Endothelial cell of umbilical vein (primary cell): ENCODE results near the gene LRRC72. TPM values are rescaled to one million over a fixed set of nuclear protein-coding genes. Genes with fewer than 3 reads are reported as not detected.

Experiments
- BruUV-seq: library from RNA; stranded (reverse); fragments of 400-500 nt; replicated peaks from 2 replicates; lab custom pipeline; 2021; lab: Mats Ljungman, UMichigan
- CTCF ChIA-PET: fragments of 300-600, 350-600 bp; sonication (Branson Sonifier 250); formaldehyde crosslinking; loops from one replicate; lab custom pipeline; 2021; ENCODE audit warnings: antibody characterized with exemption, inconsistent platforms; lab: Charles Lee
- POLR2A ChIA-PET: fragments of 300-600, 350-600 bp; sonication (Branson Sonifier 250); formaldehyde crosslinking; loops from one replicate; lab custom pipeline; 2021; ENCODE audit warnings: antibody characterized with exemption, inconsistent platforms; lab: Charles Lee
- DNase-seq: peaks from one replicate; pipeline ENCODE4 v3.0.0-alpha.2; 2011; ENCODE audit warnings: low read depth, low spot score
- FAIRE-seq: peaks from 2 replicates; lab custom pipeline; 2011; peaks lifted over from hg19 to GRCh38; lab: Jason Lieb, UNC
- H2AFZ ChIP-seq: 2 replicates; pipeline ENCODE4 v1.6.0; 2012; ENCODE audit warnings: low read depth, low read length, control low read depth, inconsistent platforms
- H3K27ac ChIP-seq: 2 replicates; pipeline ENCODE4 v1.5.1; 2011; ENCODE audit warnings: low read depth, mild to moderate bottlenecking, control low read depth, low read length, moderate library complexity; ENCODE audit not compliant: insufficient read depth
- H3K27me3 ChIP-seq, 2 experiments: 2 replicates each; pipeline versions ENCODE4 v1.6.0 to v1.6.1; 2011; ENCODE audit warnings: low read length in 2 of 2, mixed read lengths in 1 of 2; ENCODE audit not compliant: control insufficient read depth in 2 of 2, insufficient read depth in 2 of 2
- H3K36me3 ChIP-seq, 2 experiments: 2 replicates in 1 of 2; 3 replicates in 1 of 2; pipeline ENCODE4 v1.5.1; 2011; ENCODE audit warnings: low read length in 2 of 2, mild to moderate bottlenecking in 1 of 2, moderate library complexity in 1 of 2; ENCODE audit not compliant: control insufficient read depth in 2 of 2, insufficient read depth in 2 of 2; ENCODE audit errors: extremely low read depth in 1 of 2
- H3K4me1 ChIP-seq: 3 replicates; pipeline ENCODE4 v1.5.1; 2011; ENCODE audit warnings: mild to moderate bottlenecking, low read length; ENCODE audit not compliant: control insufficient read depth, insufficient read depth; ENCODE audit errors: extremely low read depth
- H3K4me2 ChIP-seq: 2 replicates; pipeline ENCODE4 v1.6.1; 2011; ENCODE audit warnings: low read length, control low read depth, mixed read lengths; ENCODE audit not compliant: insufficient read depth
- H3K4me3 ChIP-seq, 3 experiments: fragments of 200-600 bp in 1 of 3; sonication (generic), shearing (Covaris generic) in 1 of 3; replicated peaks in 1 of 3; 2 replicates each; pipeline ENCODE4 v1.5.1; 2011 to 2016; ENCODE audit warnings: control low read depth in 3 of 3, low read length in 3 of 3, mild to moderate bottlenecking in 2 of 3, inconsistent platforms in 1 of 3, low read depth in 1 of 3, moderate library complexity in 1 of 3; ENCODE audit not compliant: insufficient read depth in 1 of 3
- H3K79me2 ChIP-seq: 2 replicates; pipeline ENCODE4 v1.6.0; 2012; ENCODE audit warnings: low read length, inconsistent platforms; ENCODE audit not compliant: control insufficient read depth, insufficient read depth
- H3K9ac ChIP-seq: replicated peaks from 2 replicates; pipeline ENCODE3; 2011; ENCODE audit warnings: low read length, control low read depth; ENCODE audit not compliant: insufficient read depth; ENCODE audit errors: extremely low read depth
- H3K9me1 ChIP-seq: replicated peaks from 3 replicates; pipeline ENCODE4 v1.6.0; 2011; ENCODE audit warnings: mild to moderate bottlenecking, low read length; ENCODE audit not compliant: control insufficient read depth, insufficient read depth; ENCODE audit errors: extremely low read depth
- H3K9me3 ChIP-seq: replicated peaks from 2 replicates; pipeline ENCODE4 v1.5.1; 2012; ENCODE audit warnings: low read length, inconsistent platforms; ENCODE audit not compliant: control insufficient read depth, insufficient read depth
- H4K20me1 ChIP-seq: replicated peaks from 2 replicates; pipeline ENCODE3; 2011; ENCODE audit warnings: mild to moderate bottlenecking, low read length; ENCODE audit not compliant: control insufficient read depth, insufficient read depth; ENCODE audit errors: extremely low read depth
- CTCF ChIP-seq, 2 donors: IDR thresholded peaks; 1 replicate in 1 of 2; 2 replicates in 1 of 2; pipeline ENCODE4 v1.5.1; 2011; ENCODE audit warnings: low read length in 2 of 2, mild to moderate bottlenecking in 2 of 2, moderate library complexity in 2 of 2, control low read depth in 1 of 2, inconsistent platforms in 1 of 2, low read depth in 1 of 2; ENCODE audit not compliant: insufficient read depth in 1 of 2; ENCODE audit errors: extremely low read depth in 1 of 2
- EZH2 ChIP-seq: IDR thresholded peaks from 2 replicates; pipeline ENCODE4 v1.6.1; 2012; ENCODE audit warnings: borderline replicate concordance, low read depth, mild to moderate bottlenecking, moderate library complexity, low read length, inconsistent platforms; ENCODE audit not compliant: severe bottlenecking
- FOS ChIP-seq: IDR thresholded peaks from 2 replicates; pipeline ENCODE4 v1.6.1; 2011; ENCODE audit warnings: mild to moderate bottlenecking, low read length, moderate library complexity, borderline replicate concordance; ENCODE audit not compliant: insufficient read depth
- GATA2 ChIP-seq: IDR thresholded peaks from 2 replicates; pipeline ENCODE4 v1.7.0; 2011; ENCODE audit warnings: low read depth, mild to moderate bottlenecking, moderate library complexity, mixed read lengths, low read length; ENCODE audit not compliant: insufficient read length, insufficient read depth
- JUN ChIP-seq: IDR thresholded peaks from 2 replicates; pipeline ENCODE4 v1.6.1; 2011; ENCODE audit warnings: borderline replicate concordance, low read depth; ENCODE audit not compliant: insufficient read length, insufficient read depth
- MYC ChIP-seq: IDR thresholded peaks from one replicate; pipeline ENCODE4 v1.6.1; 2011; ENCODE audit warnings: mild to moderate bottlenecking, low read depth, low read length
- POLR2A ChIP-seq: IDR thresholded peaks from 2 replicates; pipeline ENCODE4 v1.6.1; 2012; ENCODE audit warnings: low read depth, mild to moderate bottlenecking, control low read depth, low read length
- POLR2AphosphoS5 ChIP-seq: IDR thresholded peaks from 2 replicates; pipeline ENCODE4 v1.6.1; 2012; ENCODE audit warnings: low read depth, mild to moderate bottlenecking, control low read depth, low read length, moderate library complexity; ENCODE audit not compliant: insufficient read depth
- dilution Hi-C: fragments of 300-500 bp; cut with MboI; formaldehyde crosslinking; loops from one replicate; pipeline ENCODE4 v1.15.0; 2019; ENCODE audit warnings: low sequenced_read_pairs; ENCODE audit not compliant: extremely low pct_ligation_motif_present
- intact Hi-C: fragments of 100-400 bp; cut with micrococcal nuclease; formaldehyde crosslinking; loops from one replicate; pipeline ENCODE4 v1.10.0; 2022
- polyA plus RNA-seq, 4 experiments: library from polyadenylated mRNA; depleted of rRNA in 3 of 4; stranded (reverse) in 3 of 4; unstranded in 1 of 4; fragments of >200 nt; gene quantifications; 2 replicates each; pipeline versions ENCODE4 v1.2.1 to v1.2.3, GENCODE V29; 2011 to 2012; ENCODE audit warnings: missing spikeins in 1 of 4
- total RNA-seq: library from RNA; stranded (reverse); gene quantifications from 2 replicates; pipeline ENCODE4 v1.2.3, GENCODE V29; 2021
- TF ChIP-seq, protein P1 (sequence below): IDR thresholded peaks from 2 replicates; pipeline ENCODE4 v1.6.1; 2011; ENCODE audit not compliant: insufficient read depth, insufficient read length

Gene LRRC72
- total and polyA plus RNA-seq, 2 donors (not counting 3 experiments of a cell fraction or from before 2014, with no cell fraction given): not detected

DNA sequence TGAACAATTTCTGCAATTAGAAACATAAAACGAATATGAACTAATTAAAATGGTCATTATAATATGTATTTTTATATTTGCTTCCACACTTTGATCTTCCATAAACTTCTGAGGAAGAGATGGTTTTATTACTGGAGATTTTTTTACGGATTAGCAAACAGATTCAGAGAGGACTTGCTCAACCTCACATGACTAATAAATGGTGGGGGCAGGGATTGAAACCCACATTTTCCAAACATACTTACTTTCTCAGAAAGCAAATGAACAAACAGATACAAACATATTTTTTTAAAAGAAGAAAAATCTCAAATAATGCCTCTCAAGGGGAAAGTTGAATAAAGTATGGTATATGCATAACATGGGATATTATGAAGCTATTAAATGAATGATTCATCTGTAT is 100.6 kb downstream of the LRRC72 start:
- ChIA-PET POLR2A (no interaction called here), CTCF (interaction anchor here (0.7 kb wide), 1 partner anchor 15 kb away, joined by 3 read pairs; no protein-coding TSS in a partner anchor)
- Histone ChIP-seq H3K36me3 (peaks cover 0 to 6% of the 10 kb centered on the region in 2 experiments), H3K9me1 (no peaks in the 10 kb centered on the region), H3K4me2 (no peak overlapping the region), H3K79me2 (no peaks in the 10 kb centered on the region), H3K4me3 (no peak overlapping the region), H3K9me3 (no peaks in the 10 kb centered on the region), H3K27ac (no peak overlapping the region), H4K20me1 (no peaks in the 10 kb centered on the region), H3K9ac (no peak overlapping the region), H2AFZ (no peak overlapping the region), H3K4me1 (no peaks in the 10 kb centered on the region), H3K27me3 (no peaks in the 10 kb centered on the region)
- BruUV-seq: no TSS peak
- intact Hi-C loops: no loop called here
- DNase-seq (no peak), FAIRE-seq (no peak)
- no peak for TF ChIP-seq CTCF (IDR thresholded peaks at IDR 0.05; ENCODE audit: extremely low read depth in 1 of 2, insufficient read depth in 1 of 2, low read depth in 1 of 2, low read length in 2 of 2)
- TF ChIP-seq EZH2: no peak
- TF ChIP-seq MYC: no peak
- no peak for TF ChIP-seq FOS
- TF ChIP-seq, protein P1, sequence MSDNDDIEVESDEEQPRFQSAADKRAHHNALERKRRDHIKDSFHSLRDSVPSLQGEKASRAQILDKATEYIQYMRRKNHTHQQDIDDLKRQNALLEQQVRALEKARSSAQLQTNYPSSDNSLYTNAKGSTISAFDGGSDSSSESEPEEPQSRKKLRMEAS: no peak
- no peak for TF ChIP-seq JUN
- TF ChIP-seq POLR2A: no peak
- TF ChIP-seq GATA2: no peak
- TF ChIP-seq POLR2AphosphoS5: no peak
- dilution Hi-C loops: no loop called here
